ENCODE results near the gene GALNT9.
"Not testable (repeated sequence)": the region's sequence is repeated elsewhere in the genome, so short reads cannot be mapped to it uniquely, and the experiment has no call there.

The GALNT9 gene

GRCh38 chr12:132311201-132311915 lies 18.0 kb downstream of the GALNT9 start:
- no peak for DNase-seq

GRCh38 chr12:132310181-132311040 lies 19.0 kb downstream of the GALNT9 start:
- DNase-seq = peak; percentile 16

- DNase-seq = no peak
Measured at GRCh38 chr12:132309596-132310086, 19.7 kb downstream of the GALNT9 start.

- DNase-seq = no peak
Measured at GRCh38 chr12:132308853-132309595, 20.4 kb downstream of the GALNT9 start.

- DNase-seq = no peak
Measured at GRCh38 chr12:132307976-132308852, 21.2 kb downstream of the GALNT9 start.

GRCh38 chr12:132306885-132307191 lies 22.6 kb downstream of the GALNT9 start:
- DNase-seq = no peak

GRCh38 chr12:132305991-132306884 lies 23.2 kb downstream of the GALNT9 start:
- no peak for DNase-seq

- DNase-seq = no peak
Measured at GRCh38 chr12:132305560-132305966, 23.8 kb downstream of the GALNT9 start.

- not testable (repeated sequence) for DNase-seq
Measured at GRCh38 chr12:132304866-132305265, 24.5 kb downstream of the GALNT9 start.

GRCh38 chr12:132303853-132304373 lies 25.5 kb downstream of the GALNT9 start:
- not testable (repeated sequence) for DNase-seq

- no peak for DNase-seq
Measured at GRCh38 chr12:132302466-132303358, 26.7 kb downstream of the GALNT9 start.

GRCh38 chr12:132300789-132301722 lies 28.3 kb downstream of the GALNT9 start:
- DNase-seq = no peak

- no peak for DNase-seq
Measured at GRCh38 chr12:132296063-132296462, 33.3 kb downstream of the GALNT9 start.

- DNase-seq = not testable (repeated sequence)
Measured at GRCh38 chr12:132295561-132295960, 33.8 kb downstream of the GALNT9 start.

GRCh38 chr12:132295101-132295526 lies 34.3 kb downstream of the GALNT9 start:
- no peak for DNase-seq

- no peak for DNase-seq
Measured at GRCh38 chr12:132294121-132295034, 35.0 kb downstream of the GALNT9 start.

Data from NCI-H226 (cell line).